ENCODE measurements around the gene FNIP2. TPM values are rescaled to one million over a fixed set of nuclear protein-coding genes. Genes with fewer than 3 reads are reported as not detected.
A peak's percentile ranks its signal among the peaks of the same experiment; 100 is the strongest.

FNIP2 gene
- total RNA-seq, 1 donor from 2014 or later, result 45.6 TPM

- no peak for DNase-seq (ENCODE audit: low spot score)
Measured at GRCh38 chr4:158762553-158762952, 6.3 kb upstream of the FNIP2 start.

GRCh38 chr4:158763462-158763861, 5.4 kb upstream of the FNIP2 start:
- no peak for DNase-seq (ENCODE audit: low spot score)

GRCh38 chr4:158766434-158767044, 2.3 kb upstream of the FNIP2 start:
- DNase-seq (ENCODE audit: low spot score), result no peak

- DNase-seq (ENCODE audit: low spot score), result no peak
Measured at GRCh38 chr4:158767451-158767850, 1.4 kb upstream of the FNIP2 start.

GRCh38 chr4:158769175-158769921, 522 bp downstream of the FNIP2 start:
- peak; percentile 55 for DNase-seq (ENCODE audit: low spot score)

GRCh38 chr4:158770671-158771070, 1.8 kb downstream of the FNIP2 start:
- no peak for DNase-seq (ENCODE audit: low spot score)

- no peak for DNase-seq (ENCODE audit: low spot score)
Measured at GRCh38 chr4:158771776-158772175, 3.0 kb downstream of the FNIP2 start.

- no peak for DNase-seq (ENCODE audit: low spot score)
Measured at GRCh38 chr4:158775091-158775651, 6.3 kb downstream of the FNIP2 start.

- no peak for DNase-seq (ENCODE audit: low spot score)
Measured at GRCh38 chr4:158776106-158776505, 7.3 kb downstream of the FNIP2 start.

- no peak for DNase-seq (ENCODE audit: low spot score)
Measured at GRCh38 chr4:158777423-158778155, 8.8 kb downstream of the FNIP2 start.

- DNase-seq (ENCODE audit: low spot score), result no peak
Measured at GRCh38 chr4:158778156-158778711, 9.4 kb downstream of the FNIP2 start.

GRCh38 chr4:158778712-158779111, 9.9 kb downstream of the FNIP2 start:
- no peak for DNase-seq (ENCODE audit: low spot score)

- no peak for DNase-seq (ENCODE audit: low spot score)
Measured at GRCh38 chr4:158781963-158782362, 13.1 kb downstream of the FNIP2 start.

GRCh38 chr4:158782551-158783360, 13.9 kb downstream of the FNIP2 start:
- DNase-seq (ENCODE audit: low spot score), result no peak

- no peak for DNase-seq (ENCODE audit: low spot score)
Measured at GRCh38 chr4:158783785-158784184, 15.0 kb downstream of the FNIP2 start.

GRCh38 chr4:158785718-158786117, 16.9 kb downstream of the FNIP2 start:
- no peak for DNase-seq (ENCODE audit: low spot score)

- DNase-seq (ENCODE audit: low spot score), result no peak
Measured at GRCh38 chr4:158786121-158786601, 17.3 kb downstream of the FNIP2 start.

- no peak for DNase-seq (ENCODE audit: low spot score)
Measured at GRCh38 chr4:158786955-158787354, 18.1 kb downstream of the FNIP2 start.

- DNase-seq (ENCODE audit: low spot score), result no peak
Measured at GRCh38 chr4:158787709-158788475, 19.1 kb downstream of the FNIP2 start.

- DNase-seq (ENCODE audit: low spot score), result no peak
Measured at GRCh38 chr4:158788516-158788915, 19.7 kb downstream of the FNIP2 start.
